K562 (cell line): ENCODE measurements around the gene PPM1H. TPM values are rescaled to one million over a fixed set of nuclear protein-coding genes. Genes with fewer than 3 reads are reported as not detected.

Source experiments
- ATAC-seq: fragments of 200-7000 bp; cut with Tn5 transposase; 3 replicates; pipeline ENCODE4 v1.9.1; 2020; ENCODE audit warnings: moderate library complexity
- BruUV-seq: library from RNA; stranded (reverse); fragments of 400-500 nt; replicated peaks from 2 replicates; lab custom pipeline; 2021; lab: Mats Ljungman, UMichigan
- CTCF ChIA-PET: fragments of 300-600 bp; formaldehyde crosslinking; extraction: SDS; loops from one replicate; lab custom pipeline; 2021; ENCODE audit warnings: low intra/inter-chr PET ratio; lab: Yijun Ruan, JAX
- POLR2A ChIA-PET: fragments of 300-600, 350-650 bp; sonication (Branson Sonifier 250); formaldehyde crosslinking; extraction: SDS; loops from one replicate; lab custom pipeline; 2021; ENCODE audit warnings: antibody characterized with exemption, inconsistent platforms; lab: Yijun Ruan, JAX
- DNase-seq, 4 experiments: peaks; one replicate each; pipeline versions ENCODE4 v3.0.0 to v3.0.0-alpha.2; 2011 to 2018; ENCODE audit warnings: low spot score in 3 of 4, mixed read lengths in 3 of 4; ENCODE audit errors: extremely low read depth in 1 of 4
- FAIRE-seq: peaks from 2 replicates; lab custom pipeline; 2011; peaks lifted over from hg19 to GRCh38; lab: Jason Lieb, UNC
- H2AFZ ChIP-seq: 2 replicates; pipeline ENCODE4 v1.6.0; 2011; ENCODE audit warnings: low read depth, low read length, control low read depth, inconsistent platforms
- H3K27ac ChIP-seq: fragments of 200-600 bp; 3 replicates; pipeline ENCODE4 v1.8.0; 2011; ENCODE audit warnings: low read depth, mild to moderate bottlenecking, control low read depth, inconsistent platforms, low read length, moderate library complexity, mixed read lengths; ENCODE audit errors: extremely low read depth
- H3K27me3 ChIP-seq, 2 experiments: fragments of 300-600 bp in 1 of 2; 2 replicates in 1 of 2; 3 replicates in 1 of 2; pipeline versions ENCODE4 v1.6.0 to v1.8.0; 2011; ENCODE audit warnings: inconsistent platforms in 2 of 2, low read length in 2 of 2, mild to moderate bottlenecking in 1 of 2, mixed read lengths in 1 of 2, moderate library complexity in 1 of 2; ENCODE audit not compliant: control insufficient read depth in 2 of 2, insufficient read depth in 2 of 2
- H3K36me3 ChIP-seq: fragments of 300-600 bp; 3 replicates; pipeline ENCODE4 v1.8.0; 2011; ENCODE audit warnings: mild to moderate bottlenecking, low read length, inconsistent platforms; ENCODE audit not compliant: control insufficient read depth, insufficient read depth
- H3K4me1 ChIP-seq, 2 experiments: fragments of 200-600 bp in 1 of 2; replicated peaks in 1 of 2; 2 replicates in 1 of 2; 3 replicates in 1 of 2; pipeline versions ENCODE4 v1.5.1 to v1.8.0; 2011; ENCODE audit warnings: inconsistent platforms in 2 of 2, low read length in 2 of 2, mild to moderate bottlenecking in 1 of 2, mixed read lengths in 1 of 2, moderate library complexity in 1 of 2; ENCODE audit not compliant: control insufficient read depth in 2 of 2, insufficient read depth in 2 of 2
- H3K4me2 ChIP-seq: 2 replicates; pipeline ENCODE4 v1.6.1; 2011; ENCODE audit warnings: low read length, control low read depth, inconsistent platforms, mixed read lengths; ENCODE audit not compliant: insufficient read depth
- H3K4me3 ChIP-seq: fragments of 200-600 bp; sonication (generic), shearing (Covaris generic); 2 replicates; pipeline ENCODE4 v1.5.1; 2016; ENCODE audit warnings: control low read depth, inconsistent platforms
- H3K79me2 ChIP-seq: fragments of 200-600 bp; 3 replicates; pipeline ENCODE4 v1.8.0; 2011; ENCODE audit warnings: low read length, inconsistent platforms; ENCODE audit not compliant: control insufficient read depth, insufficient read depth
- H3K9ac ChIP-seq, 2 experiments: 2 replicates each; pipeline versions ENCODE4 v1.6.0 to v1.6.1; 2011; ENCODE audit warnings: low read depth in 2 of 2, low read length in 2 of 2, control low read depth in 1 of 2, inconsistent platforms in 1 of 2, mild to moderate bottlenecking in 1 of 2, mixed read lengths in 1 of 2; ENCODE audit not compliant: insufficient read depth in 1 of 2
- H3K9me1 ChIP-seq: one replicate; pipeline ENCODE4 v1.6.0; 2011; ENCODE audit warnings: inconsistent platforms, mild to moderate bottlenecking, low read length, moderate library complexity; ENCODE audit not compliant: control insufficient read depth, insufficient read depth
- H3K9me3 ChIP-seq: replicated peaks from 2 replicates; pipeline ENCODE4 v1.5.1; 2011; ENCODE audit warnings: low read depth, low read length, inconsistent platforms; ENCODE audit not compliant: control insufficient read depth, insufficient read depth
- H4K20me1 ChIP-seq: replicated peaks from 2 replicates; pipeline ENCODE4 v1.6.1; 2011; ENCODE audit warnings: low read length, inconsistent platforms, mixed read lengths; ENCODE audit not compliant: control insufficient read depth, insufficient read depth
- DIDO1 ChIP-seq: fragments of 450-650 bp; IDR thresholded peaks from 2 replicates; pipeline ENCODE4 v1.6.1; 2016; ENCODE audit warnings: low read depth, missing biosample characterization, missing genetic modification characterization
- FOXM1 ChIP-seq, 2 experiments: fragments of 450-650 bp in 1 of 2; sonication (generic) in 1 of 2; formaldehyde crosslinking in 1 of 2; IDR thresholded peaks; 2 replicates each; pipeline versions ENCODE4 v1.6.1 to v1.9.0; 2017 to 2022; ENCODE audit warnings: low read depth in 2 of 2, mild to moderate bottlenecking in 2 of 2, missing genetic modification reagents in 1 of 2, moderate library complexity in 1 of 2
- GATA2 ChIP-seq: sonication (generic); formaldehyde crosslinking; IDR thresholded peaks from 2 replicates; pipeline ENCODE4 v1.4.0; 2020; ENCODE audit warnings: mild to moderate bottlenecking, missing genetic modification reagents
- GTF3C2 ChIP-seq: IDR thresholded peaks from 3 replicates; pipeline ENCODE4 v1.6.1; 2011; ENCODE audit warnings: borderline replicate concordance, mild to moderate bottlenecking, moderate library complexity; ENCODE audit not compliant: insufficient read length; ENCODE audit errors: extremely low read depth
- HNRNPK ChIP-seq: fragments of 200-400 bp; formaldehyde crosslinking; IDR thresholded peaks from one replicate; pipeline ENCODE4 v1.6.1; 2018; ENCODE audit warnings: mild to moderate bottlenecking, low read depth, low read length; ENCODE audit not compliant: poor library complexity, severe bottlenecking
- IRF2 ChIP-seq: sonication (generic); formaldehyde crosslinking; IDR thresholded peaks from 2 replicates; pipeline ENCODE4 v1.8.1; 2022; ENCODE audit warnings: mild to moderate bottlenecking, missing genetic modification reagents
- PCBP1 ChIP-seq: fragments of 200-400 bp; formaldehyde crosslinking; IDR thresholded peaks from 2 replicates; pipeline ENCODE4 v1.6.1; 2018; ENCODE audit warnings: mild to moderate bottlenecking, low read depth, low read length; ENCODE audit not compliant: poor library complexity, severe bottlenecking
- RBBP5 ChIP-seq: fragments of 200-600 bp; sonication (generic); IDR thresholded peaks from 2 replicates; pipeline ENCODE4 v1.6.1; 2012; ENCODE audit warnings: borderline replicate concordance, mild to moderate bottlenecking, low read length, control low read depth, inconsistent platforms; ENCODE audit not compliant: insufficient read depth, poor library complexity, severe bottlenecking
- SMARCA4 ChIP-seq: fragments of 450-650 bp; IDR thresholded peaks from 2 replicates; pipeline ENCODE4 v1.6.1; 2016
- ZNF143 ChIP-seq: sonication (generic); formaldehyde crosslinking; IDR thresholded peaks from 2 replicates; pipeline ENCODE4 v1.9.0; 2022; ENCODE audit warnings: mild to moderate bottlenecking, missing genetic modification reagents
- ZNF41 ChIP-seq: fragments of 250-450 bp; sonication (Bioruptor Pico); conservative IDR thresholded peaks from 2 replicates; pipeline ENCODE4 v1.4.0; 2020; ENCODE audit warnings: mild to moderate bottlenecking
- WGBS: fragments of 100-300 bp; shearing (Covaris generic); methylation state at CpG from one replicate; pipeline ENCODE4 v1.1.6; 2016; ENCODE audit warnings: low coverage, mixed read lengths; ENCODE audit not compliant: insufficient coverage; ENCODE audit errors: missing lambda C conversion rate; 5-methylcytosine and 5-hydroxymethylcytosine counted together
- in situ Hi-C: fragments of 300-500 bp; cut with MboI; formaldehyde crosslinking; loops from 4 replicates; pipeline ENCODE4 v1.15.0; 2018; ENCODE audit warnings: inconsistent platforms, mixed read lengths
- intact Hi-C: fragments of 100-400 bp; cut with micrococcal nuclease; formaldehyde crosslinking; loops from 2 replicates; pipeline ENCODE4 v1.14.2; 2022
- polyA plus RNA-seq, 8 experiments: library from polyadenylated mRNA; depleted of rRNA in 4 of 8; stranded (reverse) in 5 of 8; unstranded in 3 of 8; fragments of >200 nt; fragmentation: Nextera tagmentation in 2 of 8; fragmentation: Illumina TruSeq in 1 of 8; extraction: Ambion mirVana in 2 of 8; extraction: Trizol in 1 of 8; gene quantifications; 2 replicates each; pipeline versions ENCODE4 v1.2.1 to v1.2.3, GENCODE V29; 2011 to 2014; ENCODE audit warnings: inconsistent platforms in 1 of 8, missing spikeins in 1 of 8
- total RNA-seq, 7 experiments: library from RNA; depleted of rRNA in 6 of 7; stranded (reverse); fragments of >200 nt in 6 of 7; fragmentation: Illumina TruSeq in 2 of 7; extraction: Trizol in 2 of 7; gene quantifications; 2 replicates each; pipeline versions ENCODE4 v1.2.1 to v1.2.3, GENCODE V29; 2011 to 2021; ENCODE audit warnings: low replicate concordance in 1 of 7

PPM1H gene
- total and polyA plus RNA-seq, 9 of the 15 experiments (the other 6 are each of a cell fraction or from before 2014, with no cell fraction given) = 5.3 to 29.3 (median 11.3) TPM

GRCh38 chr12:62728741-62729140 is 206.2 kb downstream of the PPM1H start:
- intact Hi-C loops (no loop called here), in situ Hi-C loops (no loop called here)
- H3K4me1 ChIP-seq = peaks cover 0 to 3% of the 10 kb centered on the region in 2 experiments; a peak in 3 of 5 replicates
- no peaks in the 10 kb centered on the region for H3K36me3 ChIP-seq
- CTCF ChIA-PET = no interaction called here
- no peak for ATAC-seq
- no peak overlapping the region for H3K4me3 ChIP-seq
- H3K9me3 ChIP-seq = no peaks in the 10 kb centered on the region
- no peak overlapping the region for H3K9ac ChIP-seq
- H3K27ac ChIP-seq = no peak overlapping the region
- no peaks in the 10 kb centered on the region for H4K20me1 ChIP-seq
- H3K79me2 ChIP-seq = no peaks in the 10 kb centered on the region
- no peak for FAIRE-seq
- POLR2A ChIA-PET = interaction anchor here (0.6 to 1.2 kb wide), 2 partner anchors 10 to 342 kb away, joined by 3 to 5 read pairs; no protein-coding TSS in a partner anchor
- no peak for DNase-seq
- H3K4me2 ChIP-seq = no peak overlapping the region
- BruUV-seq = no TSS peak
- WGBS = 72% methylated on average over 2 of the region's 2 CpGs
- H3K27me3 ChIP-seq = no peaks in the 10 kb centered on the region
- H2AFZ ChIP-seq = no peak overlapping the region
- no peaks in the 10 kb centered on the region for H3K9me1 ChIP-seq
- no peak for TF ChIP-seq FOXM1 (IDR thresholded peaks at IDR 0.05; ENCODE audit: low read depth)
- no peak for TF ChIP-seq FOXM1 (CRISPR knock-in tag; IDR thresholded peaks at IDR 0.05; ENCODE audit: low read depth)
- no peak for TF ChIP-seq PCBP1
- no peak for TF ChIP-seq ZNF143 (CRISPR knock-in tag)
- TF ChIP-seq GATA2 (CRISPR knock-in tag) = no peak
- no peak for TF ChIP-seq IRF2 (CRISPR knock-in tag)
- TF ChIP-seq GTF3C2 = no peak
- TF ChIP-seq HNRNPK = no peak
- TF ChIP-seq ZNF41 (CRISPR knock-in tag) = no peak
- no peak for TF ChIP-seq SMARCA4
- TF ChIP-seq DIDO1 (tag) = no peak
- no peak for TF ChIP-seq RBBP5
